HAP-1 (cell line): ENCODE data around the gene ANKRD62.
"Not testable (repeated sequence)": the region's sequence is repeated elsewhere in the genome, so short reads cannot be mapped to it uniquely, and the experiment has no call there.

Experiments
- DNase-seq, 2 experiments: peaks; one replicate each; pipeline ENCODE4 v3.0.0-alpha.2; 2016 to 2020; ENCODE audit warnings: low spot score in 2 of 2
- H3K27me3 ChIP-seq: fragments of 250-450 bp; sonication (Bioruptor Pico); 2 replicates; pipeline ENCODE4 v1.5.1; 2020; ENCODE audit warnings: low read depth, mild to moderate bottlenecking, moderate library complexity
- H3K36me3 ChIP-seq: fragments of 250-450 bp; sonication (Bioruptor Pico); replicated peaks from 2 replicates; pipeline ENCODE4 v1.5.1; 2020; ENCODE audit warnings: mild to moderate bottlenecking
- H3K4me1 ChIP-seq: fragments of 250-450 bp; sonication (Bioruptor Pico); 2 replicates; pipeline ENCODE4 v1.5.1; 2020; ENCODE audit warnings: mild to moderate bottlenecking
- H3K4me3 ChIP-seq: fragments of 250-450 bp; sonication (Bioruptor Pico); 2 replicates; pipeline ENCODE4 v1.5.1; 2020; ENCODE audit warnings: mild to moderate bottlenecking, moderate library complexity
- H3K9me3 ChIP-seq: fragments of 250-450 bp; sonication (Bioruptor Pico); 2 replicates; pipeline ENCODE4 v1.5.1; 2020; ENCODE audit warnings: mild to moderate bottlenecking, moderate library complexity
- in situ Hi-C: fragments of 300-500 bp; cut with MboI; formaldehyde crosslinking; loops from 3 replicates; pipeline ENCODE4 v1.14.3; 2020; ENCODE audit warnings: low sequenced_read_pairs, inconsistent platforms, mixed read lengths

ANKRD62 gene

DNA sequence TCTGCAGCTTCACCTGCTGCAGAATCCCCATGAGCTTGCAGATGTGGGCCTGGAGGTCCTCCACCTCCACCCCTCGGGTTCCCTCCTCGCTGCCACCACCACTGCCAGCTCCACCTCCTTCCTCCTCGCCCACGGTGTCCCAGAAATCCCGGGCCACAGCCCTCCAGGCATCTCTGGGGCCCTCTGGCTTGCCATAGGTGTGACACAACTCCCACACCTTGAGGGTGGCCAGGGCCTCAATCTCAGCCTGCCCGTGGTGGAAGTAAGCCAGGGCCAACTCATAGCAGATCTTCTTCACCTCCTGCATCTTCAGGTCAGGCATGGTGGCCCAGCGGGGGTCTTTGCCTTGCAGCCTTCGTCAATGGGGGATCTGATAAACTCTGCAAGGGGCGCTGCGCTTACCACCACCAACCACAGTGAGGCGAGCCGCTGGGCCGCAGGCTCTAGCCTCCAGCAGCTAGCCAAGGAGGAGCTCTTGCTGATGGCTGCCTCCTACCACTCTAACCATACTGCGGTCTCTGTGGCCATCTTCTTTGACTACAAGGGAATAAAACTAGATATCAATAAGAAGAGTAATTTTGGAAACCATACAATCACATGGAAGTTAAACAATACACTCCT lies 36.1 kb upstream of the ANKRD62 start:
- in situ Hi-C loops: no loop called here
- Histone ChIP-seq H3K36me3 (no peaks in the 10 kb centered on the region), H3K9me3 (no peaks in the 10 kb centered on the region), H3K27me3 (no peaks in the 10 kb centered on the region; the same call in 1 of the 2 replicates), H3K4me3 (no peak overlapping the region), H3K4me1 (no peaks in the 10 kb centered on the region)
- no peak for DNase-seq

DNA sequence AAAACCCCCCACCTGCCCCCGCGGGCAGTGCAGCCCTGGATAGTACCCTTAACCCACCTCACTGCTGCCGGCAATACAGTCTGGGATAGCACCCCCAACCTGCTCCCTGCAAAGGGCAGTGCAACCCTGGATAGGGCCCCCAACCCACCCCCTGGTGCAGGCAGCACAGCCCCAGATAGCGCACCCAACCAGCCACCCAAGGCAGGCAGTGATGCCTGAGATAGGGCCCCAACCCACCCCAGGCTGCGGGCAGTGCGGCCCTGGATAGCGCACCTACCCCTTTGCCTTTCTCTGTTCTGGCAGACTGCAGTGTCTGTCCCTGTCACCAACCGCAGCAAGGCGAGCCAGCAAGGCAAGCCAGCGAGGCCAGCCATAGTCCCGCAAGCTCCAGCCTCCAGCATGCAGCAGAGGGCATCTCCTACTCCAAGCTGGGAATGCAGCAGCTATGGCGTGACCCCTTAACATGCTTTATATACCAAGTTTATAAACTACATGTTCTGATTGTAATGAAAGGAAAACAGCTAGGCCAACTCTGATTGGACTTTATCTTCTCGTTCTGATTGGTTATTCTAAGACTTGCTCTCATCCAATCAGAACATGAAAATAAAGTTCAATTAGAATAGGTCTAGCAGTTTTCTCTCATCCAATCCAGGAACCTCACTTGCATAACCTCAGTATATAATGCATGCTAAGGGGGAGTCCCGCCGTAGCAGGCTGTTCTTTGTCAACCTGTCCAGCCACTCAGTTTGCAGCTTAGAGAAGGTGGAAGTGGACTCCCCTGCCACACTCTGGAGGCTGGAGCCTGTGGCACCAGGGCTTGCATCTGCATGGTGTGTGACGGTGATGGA lies 34.1 kb upstream of the ANKRD62 start:
- DNase-seq: no peak
- no peaks in the 10 kb centered on the region for H3K36me3 ChIP-seq
- no peak overlapping the region for H3K4me3 ChIP-seq
- no peaks in the 10 kb centered on the region for H3K9me3 ChIP-seq
- in situ Hi-C loops: no loop called here
- H3K4me1 ChIP-seq: no peaks in the 10 kb centered on the region
- no peaks in the 10 kb centered on the region for H3K27me3 ChIP-seq

DNA sequence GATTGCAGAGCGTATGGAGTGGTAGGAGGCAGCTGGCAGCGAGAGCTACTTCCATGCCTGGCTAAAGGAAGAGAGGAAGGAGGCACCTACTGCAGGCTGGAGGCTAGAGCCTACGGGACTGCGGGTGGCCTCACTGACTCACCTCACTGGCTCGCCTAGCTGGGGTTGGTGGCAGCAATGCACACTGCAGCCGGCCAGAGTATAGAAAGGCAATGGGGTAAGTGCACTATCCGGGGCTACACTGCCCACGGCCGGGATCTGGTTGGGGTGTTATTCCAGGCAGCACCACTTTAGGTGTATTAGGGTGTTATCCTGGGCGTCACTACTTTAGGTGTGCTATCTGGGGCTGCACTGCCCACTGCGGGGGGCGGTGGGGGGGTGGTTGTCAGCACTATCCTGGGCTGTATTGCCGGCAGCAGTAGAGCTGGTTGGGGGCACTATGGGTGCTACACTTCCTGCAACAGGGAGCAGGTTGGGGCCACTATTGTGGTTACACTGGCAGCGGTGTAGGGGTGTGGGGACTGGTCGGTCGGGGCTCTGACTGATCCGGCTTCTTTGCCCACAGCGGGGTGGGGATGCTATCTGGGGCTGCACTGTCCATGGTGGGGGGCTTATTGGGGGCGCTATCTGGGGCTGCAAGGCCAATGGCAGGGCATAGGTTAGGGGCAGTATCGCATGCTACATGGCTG lies 33.3 kb upstream of the ANKRD62 start:
- Histone ChIP-seq H3K27me3 (no peaks in the 10 kb centered on the region), H3K4me1 (no peaks in the 10 kb centered on the region), H3K4me3 (no peak overlapping the region), H3K36me3 (no peaks in the 10 kb centered on the region), H3K9me3 (no peaks in the 10 kb centered on the region)
- no peak for DNase-seq
- in situ Hi-C loops: no loop called here

DNA sequence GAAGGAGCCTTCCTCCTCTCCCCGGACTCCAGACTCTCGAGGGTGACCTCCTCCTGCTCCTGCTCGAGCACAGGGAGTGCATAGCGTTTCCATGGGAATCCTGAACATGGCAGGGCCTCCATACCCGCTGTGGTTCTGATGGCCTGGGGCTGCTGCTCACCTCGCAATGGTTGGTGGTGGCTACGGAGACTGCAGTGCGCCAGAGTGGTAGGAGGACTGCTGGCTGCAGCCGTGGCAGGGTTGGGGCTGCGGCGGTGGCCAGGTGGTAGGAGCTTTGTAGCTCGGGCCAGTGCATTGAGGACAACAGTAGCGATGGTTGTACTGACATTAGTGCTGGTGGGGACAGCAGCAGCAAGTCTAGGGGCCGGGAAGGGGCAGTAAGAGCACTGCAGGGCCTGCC lies 32.0 kb upstream of the ANKRD62 start:
- in situ Hi-C loops: no loop called here
- H3K4me1 ChIP-seq: no peaks in the 10 kb centered on the region
- no peaks in the 10 kb centered on the region for H3K27me3 ChIP-seq
- no peak for DNase-seq
- H3K9me3 ChIP-seq: no peaks in the 10 kb centered on the region
- H3K36me3 ChIP-seq: no peaks in the 10 kb centered on the region
- no peak overlapping the region for H3K4me3 ChIP-seq

DNA sequence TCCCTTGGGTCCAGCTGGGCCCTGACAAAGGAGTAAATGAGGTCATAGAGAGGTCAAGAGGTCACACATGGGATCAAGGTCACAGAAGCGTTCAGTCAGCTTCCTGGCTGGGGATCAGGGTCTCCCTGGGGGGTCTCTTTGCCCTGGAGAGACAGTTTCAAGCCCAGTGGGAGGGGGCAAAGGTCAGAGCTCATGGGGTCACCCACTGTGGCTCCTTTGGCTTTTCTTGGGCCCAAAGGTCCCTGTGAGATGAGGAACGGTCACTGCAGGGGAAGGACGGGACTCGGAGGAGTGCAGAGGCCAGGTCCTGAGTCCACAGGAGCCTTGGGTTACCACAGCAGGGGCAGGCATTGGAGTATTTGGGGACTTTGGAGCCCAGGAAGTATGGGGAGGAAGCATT lies 30.7 kb upstream of the ANKRD62 start:
- in situ Hi-C loops: no loop called here
- DNase-seq: no peak
- H3K27me3 ChIP-seq: no peaks in the 10 kb centered on the region
- no peaks in the 10 kb centered on the region for H3K9me3 ChIP-seq
- no peaks in the 10 kb centered on the region for H3K36me3 ChIP-seq
- H3K4me1 ChIP-seq: no peaks in the 10 kb centered on the region
- no peak overlapping the region for H3K4me3 ChIP-seq

DNA sequence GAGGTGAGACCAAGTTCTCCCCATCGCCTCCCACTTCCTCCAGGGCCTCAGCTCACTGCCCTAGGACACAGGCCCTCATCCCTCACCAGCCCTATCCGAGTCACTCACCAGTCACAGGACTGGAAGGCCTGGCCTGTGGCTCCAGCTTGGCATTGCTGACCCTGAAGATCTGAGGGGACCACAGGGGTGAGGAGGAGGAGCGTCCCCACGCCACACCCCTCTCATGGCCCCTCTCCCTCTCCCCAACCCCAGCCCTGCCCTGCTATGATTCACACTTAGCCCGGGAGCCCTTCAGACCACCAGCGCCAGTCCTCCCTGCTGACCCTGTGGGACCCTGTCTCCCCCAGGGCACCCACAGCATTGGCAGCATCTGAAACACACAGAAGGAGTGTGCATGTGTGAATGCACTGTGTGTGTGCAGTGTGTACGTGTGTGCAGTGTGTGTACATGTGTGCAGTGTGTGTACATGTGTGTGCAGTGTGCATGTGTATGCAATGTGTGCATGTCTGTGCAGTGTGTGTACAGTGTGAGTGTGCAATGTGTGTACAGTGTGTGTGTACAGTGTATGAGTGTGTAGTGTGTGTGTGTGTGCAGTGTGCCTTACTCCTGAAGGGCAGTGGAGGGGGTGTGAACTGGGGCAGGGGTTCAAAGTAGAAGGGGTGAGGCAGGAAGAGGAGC lies 29.4 kb upstream of the ANKRD62 start:
- H3K4me3 ChIP-seq: no peak overlapping the region

DNA sequence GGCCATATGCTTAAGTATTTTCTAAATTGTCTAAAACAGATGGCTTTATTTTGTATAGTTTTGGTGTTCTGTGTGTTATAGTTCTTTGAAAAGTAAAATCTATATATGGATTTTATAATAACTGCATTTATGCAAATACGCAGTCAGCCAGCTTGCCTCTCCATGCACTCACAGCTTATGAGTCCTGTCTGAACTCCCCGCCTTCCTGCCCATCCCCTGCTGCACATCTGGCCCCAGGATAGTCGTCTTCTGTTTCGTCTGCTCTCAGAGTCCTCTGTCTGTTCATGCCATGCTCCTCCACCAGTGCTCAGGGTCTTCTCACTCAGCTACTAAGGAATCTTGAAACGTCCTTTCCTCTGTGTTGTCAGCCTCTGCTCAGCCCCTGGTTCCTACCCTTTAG lies 28.2 kb upstream of the ANKRD62 start:
- Histone ChIP-seq H3K4me3 (no peak overlapping the region), H3K9me3 (no peaks in the 10 kb centered on the region), H3K27me3 (no peaks in the 10 kb centered on the region), H3K4me1 (no peaks in the 10 kb centered on the region), H3K36me3 (no peaks in the 10 kb centered on the region)
- DNase-seq: no peak
- in situ Hi-C loops: no loop called here

More for the DNA sequence above, 29.4 kb upstream of the ANKRD62 start:
- H3K36me3 ChIP-seq: no peaks in the 10 kb centered on the region
- in situ Hi-C loops: no loop called here
- H3K9me3 ChIP-seq: no peaks in the 10 kb centered on the region
- no peaks in the 10 kb centered on the region for H3K27me3 ChIP-seq
- no peak for DNase-seq
- H3K4me1 ChIP-seq: no peaks in the 10 kb centered on the region

DNA sequence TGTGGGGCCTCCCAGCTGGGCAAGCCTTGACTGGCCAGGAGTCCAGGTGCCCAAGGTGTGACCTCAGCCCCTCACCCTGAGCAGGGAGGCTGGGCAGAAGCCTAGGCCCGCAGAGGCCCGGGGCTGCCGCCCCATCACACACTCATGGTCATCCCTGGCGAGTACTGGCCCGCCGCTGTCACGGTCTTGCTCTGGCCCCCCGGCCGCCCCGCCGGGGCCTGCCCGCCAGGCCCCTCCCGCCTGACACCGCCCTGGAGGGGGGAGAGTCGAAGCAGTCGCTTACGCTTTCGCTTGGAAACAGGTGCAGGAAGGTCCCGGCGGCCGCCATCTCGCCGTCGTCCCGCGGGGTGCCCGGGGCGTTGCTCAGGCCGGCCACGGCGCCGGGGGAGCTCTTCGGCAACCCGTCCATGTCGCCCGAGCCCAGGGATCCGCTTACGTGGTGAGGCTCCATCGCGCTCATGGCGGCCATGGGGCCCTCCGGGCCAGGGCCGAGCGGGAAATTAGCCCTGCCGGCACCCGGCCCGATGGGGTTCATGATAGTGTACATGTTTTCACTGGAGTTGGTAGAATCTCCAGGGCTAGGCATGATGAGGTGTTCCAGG lies 26.6 kb upstream of the ANKRD62 start:
- H3K36me3 ChIP-seq: no peaks in the 10 kb centered on the region
- in situ Hi-C loops: no loop called here
- H3K4me3 ChIP-seq: no peak overlapping the region
- no peaks in the 10 kb centered on the region for H3K9me3 ChIP-seq
- peaks cover 3% of the 10 kb centered on the region; the same call in 1 of the 2 replicates for H3K27me3 ChIP-seq
- H3K4me1 ChIP-seq: no peaks in the 10 kb centered on the region
- no peak for DNase-seq

DNA sequence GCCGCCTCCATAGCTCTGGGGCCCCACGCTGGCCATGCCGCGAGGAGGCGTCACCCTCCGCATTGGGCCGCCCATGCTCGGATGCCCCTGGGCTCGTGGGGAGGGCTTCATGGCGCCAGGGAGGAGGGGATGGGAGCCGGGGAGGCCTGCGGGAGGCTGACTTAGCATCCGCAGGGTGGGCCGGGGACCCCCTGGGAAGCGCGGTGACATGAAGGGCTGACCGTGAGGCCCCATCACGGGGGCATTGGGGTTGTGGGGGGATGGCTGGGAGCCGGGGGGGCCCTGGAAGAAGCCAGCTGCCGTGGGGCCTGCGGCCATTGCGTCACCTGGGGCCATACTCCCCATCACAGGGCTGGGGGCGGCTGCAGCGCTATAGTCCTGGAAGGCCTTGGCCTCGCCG lies 26.0 kb upstream of the ANKRD62 start:
- DNase-seq: no peak
- Histone ChIP-seq H3K9me3 (no peaks in the 10 kb centered on the region), H3K27me3 (peaks cover 5% of the 10 kb centered on the region; the same call in 1 of the 2 replicates), H3K4me1 (no peaks in the 10 kb centered on the region), H3K4me3 (no peak overlapping the region), H3K36me3 (no peaks in the 10 kb centered on the region)
- in situ Hi-C loops: no loop called here

DNA sequence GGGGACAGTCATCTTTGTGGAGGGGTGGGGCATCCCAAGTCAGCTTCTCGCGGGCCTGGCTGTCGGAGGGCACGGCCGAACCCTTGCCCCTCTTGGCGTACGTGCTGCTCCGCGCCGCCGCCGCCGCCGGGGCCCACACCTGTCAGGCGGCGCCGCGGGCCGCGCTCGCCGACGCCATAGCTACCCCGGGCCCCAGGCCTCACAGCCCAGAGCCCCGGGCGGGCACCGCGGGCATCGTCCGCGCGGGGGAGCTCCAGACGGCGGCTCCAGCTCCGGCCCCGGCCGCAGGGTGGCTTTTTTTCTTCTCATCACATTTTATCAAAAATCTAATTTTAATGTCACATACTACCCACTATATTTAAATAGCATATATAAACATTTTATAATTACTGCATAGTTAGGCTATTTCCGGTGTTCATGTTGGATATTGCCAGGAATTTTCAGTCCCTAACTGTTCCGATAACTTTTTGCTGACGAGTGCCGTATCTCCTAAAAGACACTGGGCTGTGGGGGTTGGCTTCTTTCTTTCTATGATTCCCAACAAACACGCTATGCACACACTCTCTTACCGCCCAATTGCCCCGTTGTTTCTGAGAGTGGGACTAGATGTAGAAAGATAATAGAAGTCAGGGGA lies 25.2 kb upstream of the ANKRD62 start:
- H3K4me1 ChIP-seq, in situ Hi-C loops, H3K9me3 ChIP-seq, H3K27me3 ChIP-seq, H3K36me3 ChIP-seq, H3K4me3 ChIP-seq, DNase-seq: not testable (repeated sequence)

DNA sequence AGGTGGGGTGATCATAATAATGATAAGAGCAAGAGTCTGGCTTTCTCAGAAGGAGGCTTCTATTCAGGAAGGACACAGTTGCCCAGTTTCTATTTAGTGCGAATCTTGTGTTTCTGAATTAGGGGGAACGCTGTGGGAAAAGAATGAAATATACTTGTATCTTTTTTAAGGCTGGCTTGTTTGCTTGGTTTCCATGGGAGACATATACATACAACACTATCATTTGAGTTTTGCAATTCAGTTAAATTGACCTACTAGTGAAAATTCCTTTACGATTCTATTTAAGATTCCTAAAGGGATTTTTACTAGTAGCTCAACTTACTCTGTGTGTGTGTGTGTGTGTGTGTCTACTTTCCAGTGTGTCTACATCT lies 24.7 kb upstream of the ANKRD62 start:
- H3K27me3 ChIP-seq: peaks cover 5% of the 10 kb centered on the region; the same call in 1 of the 2 replicates
- no peaks in the 10 kb centered on the region for H3K36me3 ChIP-seq
- no peak overlapping the region for H3K4me3 ChIP-seq
- no peaks in the 10 kb centered on the region for H3K4me1 ChIP-seq
- no peaks in the 10 kb centered on the region for H3K9me3 ChIP-seq
- no peak for DNase-seq
- in situ Hi-C loops: no loop called here

DNA sequence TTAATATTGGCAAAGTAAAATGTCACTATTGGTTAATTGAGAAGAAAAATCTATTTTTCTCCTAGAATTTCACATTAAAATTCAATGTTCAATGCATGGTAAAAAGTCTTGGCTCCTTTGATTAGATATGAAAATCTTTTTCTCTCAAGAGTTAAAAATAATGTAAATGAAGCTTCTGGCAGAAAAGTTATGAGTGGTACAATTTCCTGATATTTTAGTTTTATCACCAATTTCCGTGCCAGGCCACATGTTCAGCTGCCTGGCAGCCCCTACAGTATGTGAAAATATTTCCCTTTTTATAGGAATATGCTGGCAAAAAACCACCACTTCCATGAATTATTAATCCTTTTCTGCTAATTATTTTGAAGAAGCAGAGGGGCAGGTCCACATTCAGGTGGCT lies 22.6 kb upstream of the ANKRD62 start:
- DNase-seq, H3K36me3 ChIP-seq, H3K27me3 ChIP-seq, H3K4me3 ChIP-seq, H3K4me1 ChIP-seq, in situ Hi-C loops, H3K9me3 ChIP-seq: not testable (repeated sequence)

DNA sequence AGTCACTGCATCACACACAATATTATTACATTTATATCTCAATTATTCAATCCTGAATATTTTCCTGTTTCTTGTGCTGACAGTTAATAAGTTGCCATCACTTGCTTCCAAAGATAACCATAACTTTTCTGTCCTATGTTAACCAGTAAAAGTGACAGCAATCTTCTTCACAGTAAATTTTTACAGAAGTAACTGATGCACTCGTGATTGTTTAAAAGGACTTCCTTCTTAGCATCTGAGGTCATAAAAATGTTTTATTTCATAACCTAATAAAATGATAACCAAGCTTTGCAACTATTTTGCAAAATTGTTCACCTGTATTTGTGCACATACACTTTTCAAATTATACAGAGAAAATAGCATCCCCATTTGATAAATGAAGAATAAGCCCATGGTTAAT lies 20.6 kb upstream of the ANKRD62 start:
- in situ Hi-C loops: no loop called here
- H3K4me1 ChIP-seq: no peaks in the 10 kb centered on the region
- peaks cover 5% of the 10 kb centered on the region; the same call in 1 of the 2 replicates for H3K27me3 ChIP-seq
- H3K9me3 ChIP-seq: no peaks in the 10 kb centered on the region
- no peaks in the 10 kb centered on the region for H3K36me3 ChIP-seq
- H3K4me3 ChIP-seq: no peak overlapping the region
- no peak for DNase-seq
